MCF 10A (cell line): ENCODE data around the gene HNRNPC. TPM values are rescaled to one million over a fixed set of nuclear protein-coding genes. Genes with fewer than 3 reads are reported as not detected.
"Not testable (repeated sequence)": the region's sequence is repeated elsewhere in the genome, so short reads cannot be mapped to it uniquely, and the experiment has no call there.

ENCODE experiments used
- BruUV-seq: library from RNA; stranded (reverse); fragments of 400-500 nt; replicated peaks from 2 replicates; lab custom pipeline; 2021; lab: Mats Ljungman, UMichigan
- CTCF ChIA-PET: fragments of 300-600 bp; sonication (Branson Sonifier 250); formaldehyde crosslinking; extraction: SDS; loops from one replicate; lab custom pipeline; 2021; ENCODE audit warnings: antibody characterized with exemption, inconsistent platforms; lab: Yijun Ruan, JAX
- POLR2A ChIA-PET: fragments of 300-600, 350-650 bp; sonication (Branson Sonifier 250); formaldehyde crosslinking; extraction: SDS; loops from one replicate; lab custom pipeline; 2020; ENCODE audit warnings: antibody characterized with exemption, inconsistent platforms; lab: Yijun Ruan, JAX
- DNase-seq: peaks from one replicate; pipeline ENCODE4 v3.0.0-alpha.2; 2018; ENCODE audit not compliant: unreplicated experiment
- H3K27ac Mint-ChIP-seq: one replicate; pipeline ENCODE4 v1.8.0; 2022; ENCODE audit warnings: mild to moderate bottlenecking, low read depth, mixed read lengths; ENCODE audit not compliant: unreplicated experiment
- H3K27me3 Mint-ChIP-seq: one replicate; pipeline ENCODE4 v1.8.0; 2022; ENCODE audit warnings: mixed read lengths; ENCODE audit not compliant: insufficient read depth, unreplicated experiment
- H3K36me3 Mint-ChIP-seq: one replicate; pipeline ENCODE4 v1.8.0; 2022; ENCODE audit warnings: mild to moderate bottlenecking, moderate library complexity, mixed read lengths; ENCODE audit not compliant: insufficient read depth, unreplicated experiment
- H3K4me1 Mint-ChIP-seq: one replicate; pipeline ENCODE4 v1.8.0; 2022; ENCODE audit warnings: mixed read lengths; ENCODE audit not compliant: insufficient read depth, unreplicated experiment
- H3K4me3 Mint-ChIP-seq: one replicate; pipeline ENCODE4 v1.8.0; 2022; ENCODE audit warnings: mild to moderate bottlenecking, moderate library complexity, mixed read lengths; ENCODE audit not compliant: unreplicated experiment
- H3K9me3 Mint-ChIP-seq: one replicate; pipeline ENCODE4 v1.8.0; 2022; ENCODE audit warnings: mixed read lengths; ENCODE audit not compliant: unreplicated experiment
- CTCF ChIP-seq: fragments of 200-600 bp; IDR thresholded peaks from one replicate; pipeline ENCODE4 v1.8.0; 2022; ENCODE audit warnings: antibody characterized with exemption, mild to moderate bottlenecking; ENCODE audit not compliant: unreplicated experiment
- intact Hi-C: fragments of 100-400 bp; cut with micrococcal nuclease; formaldehyde crosslinking; loops from 2 replicates; pipeline ENCODE4 v1.14.1; 2022
- total RNA-seq: library from RNA; stranded (reverse); gene quantifications from 2 replicates; pipeline ENCODE4 v1.2.3, GENCODE V29; 2022

The HNRNPC gene
- total RNA-seq, 1 experiment from 2014 or later: 882 TPM

- POLR2A ChIA-PET: interaction anchor here (3.4 kb wide), 1 partner anchor 33 kb away, joined by 11 read pairs; no protein-coding TSS in a partner anchor
- intact Hi-C loops: no loop called here
- DNase-seq: no peak
- Mint-ChIP-seq H3K4me3 (no peak overlapping the region), H3K4me1 (no peaks in the 10 kb centered on the region), H3K27ac (no peak overlapping the region), H3K27me3 (no peaks in the 10 kb centered on the region), H3K9me3 (no peaks in the 10 kb centered on the region), H3K36me3 (no peaks in the 10 kb centered on the region)
- no TSS peak for BruUV-seq
- no peak for TF ChIP-seq CTCF
- CTCF ChIA-PET: interaction anchor here (0.6 kb wide), 2 partner anchors 67 to 140 kb away, joined by 3 read pairs; no protein-coding TSS in a partner anchor
Measured at GRCh38 chr14:21275261-21275858, 6.1 kb upstream of the HNRNPC start.

DNA sequence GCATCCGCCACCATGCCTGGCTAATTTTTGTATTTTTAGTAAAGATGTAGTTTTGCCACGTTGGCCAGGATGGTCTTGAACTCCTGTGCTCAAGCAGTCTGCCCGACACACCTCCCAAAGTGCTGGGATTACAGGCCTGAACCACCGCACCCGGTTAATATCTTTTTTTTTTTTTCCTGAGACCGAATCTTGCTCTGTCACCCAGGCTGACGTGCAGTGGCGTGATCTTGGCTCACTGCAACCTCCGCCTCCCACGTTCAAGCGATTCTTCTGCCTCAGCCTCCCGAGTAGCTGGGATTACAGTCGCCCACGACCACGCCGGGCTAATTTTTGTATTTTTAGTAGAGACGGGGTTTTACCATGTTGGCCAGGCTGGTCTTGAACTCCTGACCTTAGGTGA, 3.4 kb upstream of the HNRNPC start:
- H3K27me3 Mint-ChIP-seq, H3K4me3 Mint-ChIP-seq, H3K27ac Mint-ChIP-seq, intact Hi-C loops, DNase-seq, H3K9me3 Mint-ChIP-seq, H3K4me1 Mint-ChIP-seq, BruUV-seq: not testable (repeated sequence)
- ChIA-PET CTCF (interaction anchor here (1.6 kb wide), 1 partner anchor 68 kb away, joined by 6 read pairs; no protein-coding TSS in a partner anchor), POLR2A (interaction anchor here (0.8 to 3.4 kb wide), 2 partner anchors 17 to 35 kb away, joined by 3 to 11 read pairs; no protein-coding TSS in a partner anchor)
- H3K36me3 Mint-ChIP-seq: peaks cover 19% of the 10 kb centered on the region

GRCh38 chr14:21268617-21269251, 508 bp downstream of the HNRNPC start:
- BruUV-seq: TSS peak; percentile 54
- intact Hi-C loops: loop anchor here (2.0 kb wide), 1 partner anchor 114 kb away; no protein-coding TSS in a partner anchor
- H3K4me1 Mint-ChIP-seq: peaks cover 17% of the 10 kb centered on the region
- TF ChIP-seq CTCF: no peak
- ChIA-PET POLR2A (interaction anchor here (0.6 to 7.3 kb wide), 17 partner anchors 13 to 783 kb away, joined by 3 to 82 read pairs (median 4); partner anchors contain the start of genes CHD8 and SUPT16H), CTCF (interaction anchor here (2.4 kb wide), 1 partner anchor 27 kb away, joined by 9 read pairs; no protein-coding TSS in a partner anchor)
- no peaks in the 10 kb centered on the region for H3K9me3 Mint-ChIP-seq
- H3K27me3 Mint-ChIP-seq: no peaks in the 10 kb centered on the region
- H3K27ac Mint-ChIP-seq: peak overlapping the region; percentile 99
- peak overlapping the region; percentile 90 for H3K4me3 Mint-ChIP-seq
- DNase-seq: peak; percentile 70
- peaks cover 58% of the 10 kb centered on the region for H3K36me3 Mint-ChIP-seq

- no peaks in the 10 kb centered on the region for H3K27me3 Mint-ChIP-seq
- ChIA-PET CTCF (interaction anchor here (2.4 kb wide), 1 partner anchor 26 kb away, joined by 9 read pairs; no protein-coding TSS in a partner anchor), POLR2A (interaction anchor here (0.6 to 7.3 kb wide), 18 partner anchors 13 to 783 kb away, joined by 3 to 82 read pairs (median 4); partner anchors contain the start of genes CHD8 and SUPT16H)
- H3K4me3 Mint-ChIP-seq: peak overlapping the region; percentile 90
- H3K9me3 Mint-ChIP-seq: no peaks in the 10 kb centered on the region
- intact Hi-C loops: loop anchor here (2.0 kb wide), 1 partner anchor 115 kb away; no protein-coding TSS in a partner anchor
- no peak for TF ChIP-seq CTCF
- no peak for DNase-seq
- no TSS peak for BruUV-seq
- peaks cover 65% of the 10 kb centered on the region for H3K36me3 Mint-ChIP-seq
- H3K27ac Mint-ChIP-seq: peak overlapping the region; percentile 99
- H3K4me1 Mint-ChIP-seq: peaks cover 24% of the 10 kb centered on the region
Measured at GRCh38 chr14:21267886-21268616, 1.2 kb downstream of the HNRNPC start.
